ENCODE data around the gene OTOP3. TPM values are rescaled to one million over a fixed set of nuclear protein-coding genes. Genes with fewer than 3 reads are reported as not detected.
A peak's percentile ranks its signal among the peaks of the same experiment; 100 is the strongest.

The OTOP3 gene
- total and polyA plus RNA-seq, 2 experiments from 2014 or later: not detected

GRCh38 chr17:74957935-74958740, 22.4 kb downstream of the OTOP3 start:
- Histone ChIP-seq H3K4me1 (ENCODE audit: low read depth) (no peaks in the 10 kb centered on the region), H3K27ac (no peak overlapping the region), H3K36me3 (no peaks in the 10 kb centered on the region), H3K4me3 (no peak overlapping the region), H3K9me3 (ENCODE audit: low read depth) (no peaks in the 10 kb centered on the region), H3K27me3 (peaks cover 17% of the 10 kb centered on the region)
- TF ChIP-seq CTCF (IDR thresholded peaks at IDR 0.05; ENCODE audit: low read depth, low read length): peak; percentile 95
- DNase-seq (ENCODE audit: low read depth in 1 of 2, low spot score in 1 of 2): peak; percentile 67 to 78

- Histone ChIP-seq H3K4me3 (no peak overlapping the region), H3K4me1 (ENCODE audit: low read depth) (no peaks in the 10 kb centered on the region), H3K27me3 (peaks cover 17% of the 10 kb centered on the region), H3K27ac (no peak overlapping the region), H3K9me3 (ENCODE audit: low read depth) (no peaks in the 10 kb centered on the region), H3K36me3 (no peaks in the 10 kb centered on the region)
- TF ChIP-seq CTCF (IDR thresholded peaks at IDR 0.05; ENCODE audit: low read depth, low read length): no peak
- DNase-seq (ENCODE audit: low read depth in 1 of 2, low spot score in 1 of 2): peak in 1 of 2 donors; percentile 16
These were observed 24.3 kb downstream of the OTOP3 start for GRCh38 chr17:74959826-74960515.

- Histone ChIP-seq H3K4me3 (no peak overlapping the region), H3K4me1 (ENCODE audit: low read depth) (no peaks in the 10 kb centered on the region), H3K36me3 (no peaks in the 10 kb centered on the region), H3K9me3 (ENCODE audit: low read depth) (no peaks in the 10 kb centered on the region), H3K27ac (no peak overlapping the region), H3K27me3 (peaks cover 17% of the 10 kb centered on the region)
- TF ChIP-seq CTCF (IDR thresholded peaks at IDR 0.05; ENCODE audit: low read depth, low read length): peak; percentile 54
- DNase-seq (ENCODE audit: low read depth in 1 of 2, low spot score in 1 of 2): peak; percentile 54 to 73
These were observed 25.1 kb downstream of the OTOP3 start for GRCh38 chr17:74960570-74961342.

- H3K4me1 ChIP-seq (ENCODE audit: low read depth): no peaks in the 10 kb centered on the region
- DNase-seq (ENCODE audit: low read depth in 1 of 2, low spot score in 1 of 2): peak; percentile 91 to 92
- peak; percentile 63 for TF ChIP-seq CTCF (IDR thresholded peaks at IDR 0.05; ENCODE audit: low read depth, low read length)
- no peak overlapping the region for H3K4me3 ChIP-seq
- peaks cover 17% of the 10 kb centered on the region for H3K27me3 ChIP-seq
- no peaks in the 10 kb centered on the region for H3K9me3 ChIP-seq (ENCODE audit: low read depth)
- no peaks in the 10 kb centered on the region for H3K36me3 ChIP-seq
- H3K27ac ChIP-seq: no peak overlapping the region
These were observed 26.1 kb downstream of the OTOP3 start for GRCh38 chr17:74961657-74962350.
